ENCODE measurements around the gene STK16. TPM values are rescaled to one million over a fixed set of nuclear protein-coding genes. Genes with fewer than 3 reads are reported as not detected.

STK16 gene
- total RNA-seq, 1 donor from 2014 or later = 15.2 TPM

GRCh38 chr2:219266232-219266631 is 21.0 kb downstream of the STK16 start:
- H3K4me3 ChIP-seq = no peak overlapping the region
- intact Hi-C loops (cut with DNase I) = no loop called here
- no peak overlapping the region for H3K27ac ChIP-seq
- no peaks in the 10 kb centered on the region for H3K4me1 ChIP-seq
- H3K9me3 ChIP-seq = no peaks in the 10 kb centered on the region
- DNase-seq (ENCODE audit: low spot score in 2 of 2) = no peak
- H3K27me3 ChIP-seq = no peaks in the 10 kb centered on the region
- H3K36me3 ChIP-seq = no peaks in the 10 kb centered on the region
- TF ChIP-seq, protein P1, sequence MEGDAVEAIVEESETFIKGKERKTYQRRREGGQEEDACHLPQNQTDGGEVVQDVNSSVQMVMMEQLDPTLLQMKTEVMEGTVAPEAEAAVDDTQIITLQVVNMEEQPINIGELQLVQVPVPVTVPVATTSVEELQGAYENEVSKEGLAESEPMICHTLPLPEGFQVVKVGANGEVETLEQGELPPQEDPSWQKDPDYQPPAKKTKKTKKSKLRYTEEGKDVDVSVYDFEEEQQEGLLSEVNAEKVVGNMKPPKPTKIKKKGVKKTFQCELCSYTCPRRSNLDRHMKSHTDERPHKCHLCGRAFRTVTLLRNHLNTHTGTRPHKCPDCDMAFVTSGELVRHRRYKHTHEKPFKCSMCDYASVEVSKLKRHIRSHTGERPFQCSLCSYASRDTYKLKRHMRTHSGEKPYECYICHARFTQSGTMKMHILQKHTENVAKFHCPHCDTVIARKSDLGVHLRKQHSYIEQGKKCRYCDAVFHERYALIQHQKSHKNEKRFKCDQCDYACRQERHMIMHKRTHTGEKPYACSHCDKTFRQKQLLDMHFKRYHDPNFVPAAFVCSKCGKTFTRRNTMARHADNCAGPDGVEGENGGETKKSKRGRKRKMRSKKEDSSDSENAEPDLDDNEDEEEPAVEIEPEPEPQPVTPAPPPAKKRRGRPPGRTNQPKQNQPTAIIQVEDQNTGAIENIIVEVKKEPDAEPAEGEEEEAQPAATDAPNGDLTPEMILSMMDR (IDR thresholded peaks at IDR 0.05) = no peak

- intact Hi-C loops (cut with DNase I) = no loop called here
- DNase-seq (ENCODE audit: low spot score in 2 of 2) = no peak
- no peak overlapping the region for H3K4me3 ChIP-seq
- H3K4me1 ChIP-seq = no peaks in the 10 kb centered on the region
- H3K36me3 ChIP-seq = no peaks in the 10 kb centered on the region
- no peaks in the 10 kb centered on the region for H3K27me3 ChIP-seq
- H3K9me3 ChIP-seq = no peaks in the 10 kb centered on the region
- TF ChIP-seq, protein P1 (IDR thresholded peaks at IDR 0.05) = no peak
- no peak overlapping the region for H3K27ac ChIP-seq
Observed at GRCh38 chr2:219266886-219267285, 21.6 kb downstream of the STK16 start.

GRCh38 chr2:219268294-219268693 is 23.0 kb downstream of the STK16 start:
- Histone ChIP-seq H3K27me3 (no peaks in the 10 kb centered on the region), H3K4me3 (no peak overlapping the region), H3K36me3 (no peaks in the 10 kb centered on the region), H3K4me1 (no peaks in the 10 kb centered on the region), H3K27ac (no peak overlapping the region), H3K9me3 (no peaks in the 10 kb centered on the region)
- TF ChIP-seq, protein P1 (IDR thresholded peaks at IDR 0.05) = no peak
- intact Hi-C loops (cut with DNase I) = no loop called here
- no peak for DNase-seq (ENCODE audit: low spot score in 2 of 2)

DNA sequence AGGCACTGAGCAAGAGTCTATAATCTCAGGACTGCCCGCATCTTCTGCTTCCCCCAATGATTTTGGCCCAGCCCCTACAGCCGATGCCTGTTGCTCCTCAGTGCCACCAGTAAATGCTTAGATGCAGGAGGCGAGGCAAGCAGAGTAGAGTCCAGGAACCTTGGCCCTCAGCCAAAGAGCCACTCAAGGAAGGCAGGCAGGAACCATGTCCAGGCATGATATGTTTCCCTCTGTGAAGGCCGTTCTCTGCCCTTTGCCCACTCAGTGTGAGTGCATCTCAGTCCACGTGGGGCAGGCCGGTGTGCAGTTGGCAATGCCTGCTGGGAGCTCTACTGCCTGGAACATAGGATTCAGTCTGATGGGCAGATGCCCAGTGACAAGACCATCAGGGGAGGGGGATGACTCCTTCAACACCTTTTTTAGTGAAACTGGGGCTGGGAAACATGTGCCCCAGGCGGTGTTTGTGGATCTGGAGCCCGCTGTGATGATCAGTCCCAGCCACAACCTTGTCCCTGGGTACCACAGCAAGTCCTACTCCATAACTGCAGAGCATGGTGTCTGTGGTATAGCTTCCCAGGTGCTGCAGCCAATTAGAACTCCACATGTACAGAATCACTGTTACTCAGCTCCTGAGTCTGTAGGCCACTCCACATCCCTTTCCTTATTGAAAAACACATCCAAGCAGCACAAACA is 24.2 kb downstream of the STK16 start:
- DNase-seq (ENCODE audit: low spot score in 2 of 2) = peak in 1 of 2 donors; percentile 64
- Histone ChIP-seq H3K4me1 (peaks cover 7 to 10% of the 10 kb centered on the region in 2 donors), H3K4me3 (no peak overlapping the region), H3K27me3 (no peaks in the 10 kb centered on the region), H3K36me3 (no peaks in the 10 kb centered on the region), H3K9me3 (no peaks in the 10 kb centered on the region), H3K27ac (no peak overlapping the region)
- TF ChIP-seq, protein P1 (IDR thresholded peaks at IDR 0.05) = no peak
- intact Hi-C loops (cut with DNase I) = loop anchor here (10.0 kb wide), 1 partner anchor 275 kb away; the partner anchor contains the start of genes CHPF and TMEM198

DNA sequence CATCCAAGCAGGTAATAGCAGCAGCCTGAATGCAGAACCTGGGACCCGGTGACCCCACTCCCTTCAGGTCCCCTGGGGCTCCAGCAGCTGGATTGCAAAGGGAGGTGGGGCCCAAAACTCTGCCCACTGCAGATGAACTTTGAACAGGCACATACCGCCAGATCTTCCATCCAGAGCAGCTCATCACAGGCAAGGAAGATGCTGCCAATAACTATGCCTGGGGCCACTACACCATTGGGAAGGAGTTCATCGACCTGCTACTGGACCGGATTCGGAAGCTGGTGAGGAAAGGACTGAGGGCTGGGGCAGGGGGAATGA is 24.7 kb downstream of the STK16 start:
- H3K4me3 ChIP-seq = no peak overlapping the region
- intact Hi-C loops (cut with DNase I) = loop anchor here (10.0 kb wide), 1 partner anchor 275 kb away; the partner anchor contains the start of genes CHPF and TMEM198
- TF ChIP-seq, protein P1 (IDR thresholded peaks at IDR 0.05) = no peak

More for the DNA sequence above, 24.7 kb downstream of the STK16 start:
- Histone ChIP-seq H3K36me3 (no peaks in the 10 kb centered on the region), H3K27me3 (no peaks in the 10 kb centered on the region), H3K27ac (no peak overlapping the region), H3K9me3 (no peaks in the 10 kb centered on the region), H3K4me1 (peaks cover 7 to 10% of the 10 kb centered on the region in 2 donors)
- DNase-seq (ENCODE audit: low spot score in 2 of 2) = no peak

All from ascending aorta (tissue), 2 donors.